NCI-H2227 treated with DMSO at 0.1 percent for 48 hours (cell line): ENCODE data around the gene ELK1.
A peak's percentile ranks its signal among the peaks of the same experiment; 100 is the strongest.
"Not testable (repeated sequence)": the region's sequence is repeated elsewhere in the genome, so short reads cannot be mapped to it uniquely, and the experiment has no call there.

Experiments
- DNase-seq: peaks from one replicate; lab custom pipeline; 2025; lab: John Stamatoyannopoulos, UW

Gene ELK1

GRCh38 chrX:47611926-47612325, 38.4 kb downstream of the ELK1 start:
- no peak for DNase-seq

- no peak for DNase-seq
These were observed 38.9 kb downstream of the ELK1 start for GRCh38 chrX:47611489-47611888.

- no peak for DNase-seq
These were observed 39.9 kb downstream of the ELK1 start for GRCh38 chrX:47610511-47610910.

- DNase-seq = peak; percentile 67
These were observed 42.1 kb downstream of the ELK1 start for GRCh38 chrX:47608130-47608810.

- no peak for DNase-seq
These were observed 43.3 kb downstream of the ELK1 start for GRCh38 chrX:47607091-47607490.

GRCh38 chrX:47605024-47605423, 45.3 kb downstream of the ELK1 start:
- no peak for DNase-seq

- DNase-seq = not testable (repeated sequence)
These were observed 47.2 kb downstream of the ELK1 start for GRCh38 chrX:47603125-47603524.

GRCh38 chrX:47597222-47597621, 53.1 kb downstream of the ELK1 start:
- DNase-seq = no peak

- DNase-seq = no peak
These were observed 54.1 kb downstream of the ELK1 start for GRCh38 chrX:47596256-47596655.

GRCh38 chrX:47595716-47596251, 54.6 kb downstream of the ELK1 start:
- DNase-seq = no peak

GRCh38 chrX:47593522-47593921, 56.8 kb downstream of the ELK1 start:
- no peak for DNase-seq

- DNase-seq = no peak
These were observed 59.4 kb downstream of the ELK1 start for GRCh38 chrX:47590984-47591383.

- no peak for DNase-seq
These were observed 62.2 kb downstream of the ELK1 start for GRCh38 chrX:47587906-47588735.

- DNase-seq = no peak
These were observed 63.1 kb downstream of the ELK1 start for GRCh38 chrX:47587091-47587891.

- no peak for DNase-seq
These were observed 64.1 kb downstream of the ELK1 start for GRCh38 chrX:47586043-47586787.
